Left colon (tissue), 2 donors: ENCODE results near the gene MRPL38. TPM values are rescaled to one million over a fixed set of nuclear protein-coding genes. Genes with fewer than 3 reads are reported as not detected.
A peak's percentile ranks its signal among the peaks of the same experiment; 100 is the strongest.

Experiments
- ATAC-seq: fragments of 200-7000 bp; cut with Tn5 transposase; one replicate; pipeline ENCODE4 v1.9.1; 2020; ENCODE audit warnings: mild to moderate bottlenecking, moderate library complexity
- DNase-seq, 2 donors: peaks; one replicate each; pipeline ENCODE4 v3.0.0-alpha.2; 2020
- intact Hi-C, 2 donors: fragments of 100-400 bp; cut with DNase I in 1 of 2; cut with micrococcal nuclease in 1 of 2; formaldehyde crosslinking; loops; one replicate each; pipeline versions ENCODE4 v1.11.2 to v1.14.0; 2022; cut with DNase I, micrococcal nuclease
- total RNA-seq, 2 donors: library from RNA; stranded (reverse); fragmentation: NEBNext Ultra II Directional; extraction: Animal tissue kit (Norgen Biotek cat#: 25700); gene quantifications; one replicate each; pipeline ENCODE4 v1.2.1, GENCODE V29; 2021
- donor health status: DM: no; HTN: no; CAD: no.
- donor health status: DM: yes; HTN: yes; CAD: no.

Gene MRPL38
- total RNA-seq, 2 donors from 2014 or later, result 84.2 to 111 TPM

- intact Hi-C loops, result no loop called here
- ATAC-seq, result no peak
- DNase-seq, result no peak
Measured at GRCh38 chr17:75922173-75922961, 17.7 kb upstream of the MRPL38 start.

GRCh38 chr17:75921596-75921995, 16.9 kb upstream of the MRPL38 start:
- intact Hi-C loops, result no loop called here
- ATAC-seq (no peak), DNase-seq (no peak)

- ATAC-seq, result no peak
- intact Hi-C loops, result no loop called here
- no peak for DNase-seq
Measured at GRCh38 chr17:75920045-75920560, 15.4 kb upstream of the MRPL38 start.

GRCh38 chr17:75919611-75920010, 14.9 kb upstream of the MRPL38 start:
- DNase-seq (no peak), ATAC-seq (no peak)
- intact Hi-C loops, result no loop called here

- ATAC-seq (no peak), DNase-seq (no peak)
- intact Hi-C loops, result no loop called here
Measured at GRCh38 chr17:75917917-75918445, 13.3 kb upstream of the MRPL38 start.

- no peak for DNase-seq
- intact Hi-C loops, result no loop called here
- ATAC-seq, result no peak
Measured at GRCh38 chr17:75917141-75917916, 12.6 kb upstream of the MRPL38 start.

- DNase-seq, result no peak
- intact Hi-C loops, result no loop called here
- peak; percentile 8 for ATAC-seq
Measured at GRCh38 chr17:75915268-75915667, 10.6 kb upstream of the MRPL38 start.

- ATAC-seq, result peak; percentile 49
- no peak for DNase-seq
- intact Hi-C loops, result no loop called here
Measured at GRCh38 chr17:75914643-75915267, 10.1 kb upstream of the MRPL38 start.

- DNase-seq (no peak), ATAC-seq (no peak)
- intact Hi-C loops, result no loop called here
Measured at GRCh38 chr17:75913537-75914210, 9.0 kb upstream of the MRPL38 start.

- DNase-seq (no peak), ATAC-seq (no peak)
- intact Hi-C loops, result no loop called here
Measured at GRCh38 chr17:75910699-75911098, 6.0 kb upstream of the MRPL38 start.

- peak; percentile 14 for ATAC-seq
- intact Hi-C loops, result loop anchor here in 1 of 2 donors (5.0 kb wide), 1 partner anchor 92 kb away; the partner anchor contains the start of gene CDK3
- peak in 1 of 2 donors; percentile 25 for DNase-seq
Measured at GRCh38 chr17:75909812-75910274, 5.2 kb upstream of the MRPL38 start.

- ATAC-seq, result no peak
- intact Hi-C loops, result loop anchor here in 1 of 2 donors (5.0 kb wide), 1 partner anchor 93 kb away; the partner anchor contains the start of gene CDK3
- DNase-seq, result peak in 1 of 2 donors; percentile 36
Measured at GRCh38 chr17:75909051-75909811, 4.5 kb upstream of the MRPL38 start.

GRCh38 chr17:75908201-75908600, 3.5 kb upstream of the MRPL38 start:
- intact Hi-C loops, result loop anchor here in 1 of 2 donors (5.0 kb wide), 1 partner anchor 94 kb away; the partner anchor contains the start of gene CDK3
- ATAC-seq, result no peak
- no peak for DNase-seq

- ATAC-seq, result no peak
- no peak for DNase-seq
- intact Hi-C loops, result loop anchor here in 1 of 2 donors (5.0 kb wide), 1 partner anchor 96 kb away; the partner anchor contains the start of gene CDK3
Measured at GRCh38 chr17:75906143-75906884, 1.6 kb upstream of the MRPL38 start.

- ATAC-seq, result no peak
Measured at GRCh38 chr17:75902406-75902805, 2.3 kb downstream of the MRPL38 start.

GRCh38 chr17:75901727-75902126, 3.0 kb downstream of the MRPL38 start:
- DNase-seq, result no peak
- intact Hi-C loops, result no loop called here
- ATAC-seq, result no peak

More at GRCh38 chr17:75902406-75902805, 2.3 kb downstream of the MRPL38 start:
- DNase-seq, result no peak
- intact Hi-C loops, result no loop called here
